Endometrial microvascular endothelial cells (primary cell): ENCODE measurements around the gene COL6A1. TPM values are rescaled to one million over a fixed set of nuclear protein-coding genes. Genes with fewer than 3 reads are reported as not detected.

Source experiments
- in situ Hi-C: cut with HindIII; loops from 2 replicates; pipeline ENCODE4 v1.10.0; 2017; ENCODE audit warnings: low sequenced_read_pairs, low pct_unique_long_range_greater_than_20kb; ENCODE audit errors: inconsistent ontology term
- total RNA-seq: library from RNA; depleted of rRNA; stranded (reverse); fragments of >200 nt; gene quantifications from one replicate; pipeline ENCODE4 v1.2.3, GENCODE V29; 2015; ENCODE audit errors: inconsistent ontology term

The COL6A1 gene
- total RNA-seq, 1 donor from 2014 or later = 30.2 TPM

- in situ Hi-C loops = no loop called here
Observed at GRCh38 chr21:45979141-45979631, 2.4 kb upstream of the COL6A1 start.

- in situ Hi-C loops = no loop called here
Observed at GRCh38 chr21:45979651-45980050, 1.9 kb upstream of the COL6A1 start.

GRCh38 chr21:45980271-45980670, 1.3 kb upstream of the COL6A1 start:
- in situ Hi-C loops = no loop called here

- in situ Hi-C loops = no loop called here
Observed at GRCh38 chr21:45980697-45981096, 873 bp upstream of the COL6A1 start.

GRCh38 chr21:45982092-45982757, 655 bp downstream of the COL6A1 start:
- in situ Hi-C loops = no loop called here

GRCh38 chr21:45982758-45983648, 1.4 kb downstream of the COL6A1 start:
- in situ Hi-C loops = no loop called here

- in situ Hi-C loops = no loop called here
Observed at GRCh38 chr21:45983649-45983965, 2.0 kb downstream of the COL6A1 start.

GRCh38 chr21:45983981-45984551, 2.5 kb downstream of the COL6A1 start:
- in situ Hi-C loops = no loop called here

- in situ Hi-C loops = no loop called here
Observed at GRCh38 chr21:45984584-45985095, 3.1 kb downstream of the COL6A1 start.

- in situ Hi-C loops = no loop called here
Observed at GRCh38 chr21:45985471-45986315, 4.1 kb downstream of the COL6A1 start.

GRCh38 chr21:45986316-45987051, 4.9 kb downstream of the COL6A1 start:
- in situ Hi-C loops = no loop called here

- in situ Hi-C loops = no loop called here
Observed at GRCh38 chr21:45987121-45987711, 5.6 kb downstream of the COL6A1 start.

- in situ Hi-C loops = no loop called here
Observed at GRCh38 chr21:45988366-45989347, 7.1 kb downstream of the COL6A1 start.

GRCh38 chr21:45989355-45990048, 7.9 kb downstream of the COL6A1 start:
- in situ Hi-C loops = no loop called here

- in situ Hi-C loops = no loop called here
Observed at GRCh38 chr21:45990049-45990711, 8.6 kb downstream of the COL6A1 start.
